Liver (tissue), 3 donors: ENCODE results near the gene LIM2.

Experiments used
- EGR1 ChIP-seq, 2 donors: IDR thresholded peaks; 2 replicates each; pipeline ENCODE4 v1.6.1; 2016 to 2018; ENCODE audit warnings: antibody characterized with exemption in 2 of 2, low read depth in 2 of 2
- GABPA ChIP-seq, 2 donors: IDR thresholded peaks in 1 of 2; conservative IDR thresholded peaks in 1 of 2; 2 replicates each; pipeline ENCODE4 v1.6.1; 2016; ENCODE audit warnings: antibody characterized with exemption in 2 of 2, mild to moderate bottlenecking in 1 of 2, moderate library complexity in 1 of 2
- RAD21 ChIP-seq, 2 donors: IDR thresholded peaks; 2 replicates each; pipeline ENCODE4 v1.6.1; 2016; ENCODE audit warnings: antibody characterized with exemption in 2 of 2, mild to moderate bottlenecking in 2 of 2
- RXRA ChIP-seq, 2 donors: IDR thresholded peaks; 2 replicates each; pipeline ENCODE4 v1.6.1; 2017 to 2018; ENCODE audit warnings: antibody characterized with exemption in 2 of 2, mild to moderate bottlenecking in 1 of 2
- SP1 ChIP-seq: IDR thresholded peaks from 2 replicates; pipeline ENCODE4 v1.6.1; 2018; ENCODE audit warnings: antibody characterized with exemption, mild to moderate bottlenecking
- TAF1 ChIP-seq: conservative IDR thresholded peaks from 2 replicates; pipeline ENCODE4 v1.6.1; 2016; ENCODE audit warnings: antibody characterized with exemption, mild to moderate bottlenecking
- YY1 ChIP-seq: IDR thresholded peaks from 2 replicates; pipeline ENCODE4 v1.6.1; 2016; ENCODE audit warnings: antibody characterized with exemption, mild to moderate bottlenecking
- ZBTB33 ChIP-seq: IDR thresholded peaks from 2 replicates; pipeline ENCODE4 v1.6.1; 2016; ENCODE audit warnings: antibody characterized with exemption
- TF ChIP-seq, protein P1 (sequence below): fragments of 150-350 bp; IDR thresholded peaks from 2 replicates; pipeline ENCODE4 v1.5.1; 2017; ENCODE audit warnings: improper control_type of control experiment, low read depth, low read length; ENCODE audit not compliant: missing input control
- TF ChIP-seq, protein P2 (sequence below): IDR thresholded peaks from 2 replicates; pipeline ENCODE4 v1.6.1; 2016; ENCODE audit warnings: antibody characterized with exemption
- TF ChIP-seq, protein P3 (sequence below): IDR thresholded peaks from 2 replicates; pipeline ENCODE4 v1.6.1; 2016; ENCODE audit warnings: antibody characterized with exemption, mild to moderate bottlenecking
- donor health status: healthy.
- donor health status: healthy.

DNA sequence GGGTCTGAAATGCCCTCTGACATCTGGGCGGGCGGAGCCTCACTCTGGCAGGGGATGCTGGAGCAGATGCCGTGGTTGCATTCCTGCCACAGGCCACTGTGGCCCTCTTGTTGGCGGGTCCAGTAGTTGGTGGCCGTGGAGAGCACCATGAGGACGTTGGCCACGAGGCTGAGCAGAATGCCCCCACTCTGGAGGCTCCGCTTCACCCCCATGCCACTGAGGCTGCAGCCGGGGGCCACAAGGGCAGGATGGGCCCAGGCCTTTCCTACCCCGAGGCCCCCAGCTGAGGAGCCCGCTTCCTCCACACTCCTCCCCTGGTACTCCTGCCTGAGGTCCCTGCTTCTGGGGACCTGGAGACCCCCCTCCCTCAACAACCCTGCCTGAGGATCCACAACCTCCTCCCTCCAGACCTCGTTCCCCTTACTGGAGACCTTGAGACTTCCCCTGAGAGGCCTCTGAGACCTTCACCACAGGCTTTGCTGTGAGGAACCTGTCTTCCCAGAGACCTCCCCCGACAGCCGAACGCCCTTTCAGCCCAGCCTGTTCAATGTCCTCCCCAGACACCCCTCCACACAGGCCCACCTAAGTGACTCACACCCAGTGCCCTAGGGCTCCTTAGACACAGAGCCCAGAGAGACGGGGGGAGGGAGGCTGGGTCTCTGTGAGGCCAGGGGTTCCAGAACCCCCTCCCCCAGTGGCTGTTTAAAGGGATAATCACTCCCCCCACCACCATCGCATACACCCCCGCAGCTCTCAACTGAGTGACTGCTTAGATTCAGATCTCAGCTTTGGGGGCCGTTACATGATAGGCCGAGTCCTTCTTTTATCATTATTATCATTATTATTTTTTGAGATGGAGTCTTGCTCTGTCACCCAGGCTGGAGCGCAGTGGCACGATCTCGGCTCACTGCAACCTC is 19.1 kb downstream of the LIM2 start, which contains the start of gene CLDND2:
- TF ChIP-seq YY1 (no peak), TAF1 (no peak), ZBTB33 (no peak), RAD21 (IDR thresholded peaks at IDR 0.05) (no peak), SP1 (no peak), GABPA (IDR thresholded peaks at IDR 0.05 in 1 of 2, conservative IDR thresholded peaks at IDR 0.05 in 1 of 2) (no peak), RXRA (IDR thresholded peaks at IDR 0.05) (no peak), EGR1 (IDR thresholded peaks at IDR 0.05; ENCODE audit: low read depth in 2 of 2) (no peak)
- TF ChIP-seq, protein P1, sequence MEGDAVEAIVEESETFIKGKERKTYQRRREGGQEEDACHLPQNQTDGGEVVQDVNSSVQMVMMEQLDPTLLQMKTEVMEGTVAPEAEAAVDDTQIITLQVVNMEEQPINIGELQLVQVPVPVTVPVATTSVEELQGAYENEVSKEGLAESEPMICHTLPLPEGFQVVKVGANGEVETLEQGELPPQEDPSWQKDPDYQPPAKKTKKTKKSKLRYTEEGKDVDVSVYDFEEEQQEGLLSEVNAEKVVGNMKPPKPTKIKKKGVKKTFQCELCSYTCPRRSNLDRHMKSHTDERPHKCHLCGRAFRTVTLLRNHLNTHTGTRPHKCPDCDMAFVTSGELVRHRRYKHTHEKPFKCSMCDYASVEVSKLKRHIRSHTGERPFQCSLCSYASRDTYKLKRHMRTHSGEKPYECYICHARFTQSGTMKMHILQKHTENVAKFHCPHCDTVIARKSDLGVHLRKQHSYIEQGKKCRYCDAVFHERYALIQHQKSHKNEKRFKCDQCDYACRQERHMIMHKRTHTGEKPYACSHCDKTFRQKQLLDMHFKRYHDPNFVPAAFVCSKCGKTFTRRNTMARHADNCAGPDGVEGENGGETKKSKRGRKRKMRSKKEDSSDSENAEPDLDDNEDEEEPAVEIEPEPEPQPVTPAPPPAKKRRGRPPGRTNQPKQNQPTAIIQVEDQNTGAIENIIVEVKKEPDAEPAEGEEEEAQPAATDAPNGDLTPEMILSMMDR: no peak
- TF ChIP-seq, protein P2, sequence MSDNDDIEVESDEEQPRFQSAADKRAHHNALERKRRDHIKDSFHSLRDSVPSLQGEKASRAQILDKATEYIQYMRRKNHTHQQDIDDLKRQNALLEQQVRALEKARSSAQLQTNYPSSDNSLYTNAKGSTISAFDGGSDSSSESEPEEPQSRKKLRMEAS: no peak
- TF ChIP-seq, protein P3, sequence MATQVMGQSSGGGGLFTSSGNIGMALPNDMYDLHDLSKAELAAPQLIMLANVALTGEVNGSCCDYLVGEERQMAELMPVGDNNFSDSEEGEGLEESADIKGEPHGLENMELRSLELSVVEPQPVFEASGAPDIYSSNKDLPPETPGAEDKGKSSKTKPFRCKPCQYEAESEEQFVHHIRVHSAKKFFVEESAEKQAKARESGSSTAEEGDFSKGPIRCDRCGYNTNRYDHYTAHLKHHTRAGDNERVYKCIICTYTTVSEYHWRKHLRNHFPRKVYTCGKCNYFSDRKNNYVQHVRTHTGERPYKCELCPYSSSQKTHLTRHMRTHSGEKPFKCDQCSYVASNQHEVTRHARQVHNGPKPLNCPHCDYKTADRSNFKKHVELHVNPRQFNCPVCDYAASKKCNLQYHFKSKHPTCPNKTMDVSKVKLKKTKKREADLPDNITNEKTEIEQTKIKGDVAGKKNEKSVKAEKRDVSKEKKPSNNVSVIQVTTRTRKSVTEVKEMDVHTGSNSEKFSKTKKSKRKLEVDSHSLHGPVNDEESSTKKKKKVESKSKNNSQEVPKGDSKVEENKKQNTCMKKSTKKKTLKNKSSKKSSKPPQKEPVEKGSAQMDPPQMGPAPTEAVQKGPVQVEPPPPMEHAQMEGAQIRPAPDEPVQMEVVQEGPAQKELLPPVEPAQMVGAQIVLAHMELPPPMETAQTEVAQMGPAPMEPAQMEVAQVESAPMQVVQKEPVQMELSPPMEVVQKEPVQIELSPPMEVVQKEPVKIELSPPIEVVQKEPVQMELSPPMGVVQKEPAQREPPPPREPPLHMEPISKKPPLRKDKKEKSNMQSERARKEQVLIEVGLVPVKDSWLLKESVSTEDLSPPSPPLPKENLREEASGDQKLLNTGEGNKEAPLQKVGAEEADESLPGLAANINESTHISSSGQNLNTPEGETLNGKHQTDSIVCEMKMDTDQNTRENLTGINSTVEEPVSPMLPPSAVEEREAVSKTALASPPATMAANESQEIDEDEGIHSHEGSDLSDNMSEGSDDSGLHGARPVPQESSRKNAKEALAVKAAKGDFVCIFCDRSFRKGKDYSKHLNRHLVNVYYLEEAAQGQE: no peak
